A549 (cell line): ENCODE results near the gene TMED4. TPM values are rescaled to one million over a fixed set of nuclear protein-coding genes. Genes with fewer than 3 reads are reported as not detected.

Source experiments
- ATAC-seq, 2 experiments: fragments of 200-7000 bp in 1 of 2; fragments of >200 bp in 1 of 2; cut with Nextera tagmentation in 1 of 2; cut with Tn5 transposase in 1 of 2; 3 replicates each; pipeline versions ENCODE4 v1.8.0 to v1.9.1; 2018 to 2020; ENCODE audit warnings: mild to moderate bottlenecking in 1 of 2, moderate library complexity in 1 of 2
- CTCF ChIA-PET: fragments of 300-600 bp; sonication (Branson Sonifier 250); formaldehyde crosslinking; extraction: SDS; loops from one replicate; lab custom pipeline; 2021; ENCODE audit warnings: antibody characterized with exemption, inconsistent platforms; lab: Yijun Ruan, JAX
- POLR2A ChIA-PET: fragments of 350-600 bp; formaldehyde crosslinking; extraction: SDS; loops from one replicate; lab custom pipeline; 2021; ENCODE audit warnings: antibody characterized with exemption, inconsistent platforms; lab: Yijun Ruan, JAX
- DNase-seq, 2 experiments: peaks; one replicate each; pipeline versions ENCODE4 v3.0.0 to v3.0.0-alpha.2; 2011 to 2016; ENCODE audit warnings: low read depth in 1 of 2, low spot score in 1 of 2
- FAIRE-seq: peaks from 2 replicates; lab custom pipeline; 2011; peaks lifted over from hg19 to GRCh38; lab: Jason Lieb, UNC
- H3K27ac ChIP-seq, 2 experiments: fragments of >200 bp; sonication (Bioruptor Twin); formaldehyde crosslinking; 3 replicates each; pipeline ENCODE4 v1.5.1; 2016 to 2017
- H3K4me1 ChIP-seq: fragments of >200 bp; sonication (Bioruptor Twin); formaldehyde crosslinking; 3 replicates; pipeline ENCODE4 v1.6.1; 2016
- H3K4me2 ChIP-seq: fragments of >200 bp; sonication (Bioruptor Twin); formaldehyde crosslinking; 3 replicates; pipeline ENCODE4 v1.6.1; 2016
- H3K4me3 ChIP-seq: fragments of >200 bp; sonication (Bioruptor Twin); formaldehyde crosslinking; 3 replicates; pipeline ENCODE4 v1.5.1; 2016
- H3K9me3 ChIP-seq: fragments of >200 bp; sonication (Bioruptor Twin); formaldehyde crosslinking; 3 replicates; pipeline ENCODE4 v1.6.1; 2016
- EHMT2 ChIP-seq: fragments of 200-600 bp; sonication (generic); IDR thresholded peaks from 2 replicates; pipeline ENCODE4 v1.6.1; 2016; ENCODE audit warnings: antibody characterized with exemption, low read depth, mild to moderate bottlenecking, moderate library complexity
- FOSB ChIP-seq: fragments of 250-450 bp; sonication (Bioruptor Pico); IDR thresholded peaks from 2 replicates; pipeline ENCODE4 v1.5.0; 2020; ENCODE audit warnings: mild to moderate bottlenecking, moderate library complexity
- FOSL2 ChIP-seq, 2 experiments: fragments of 450-650 bp in 1 of 2; fragments of >200 bp in 1 of 2; sonication (Bioruptor Twin) in 1 of 2; formaldehyde crosslinking; IDR thresholded peaks; 2 replicates each; pipeline versions ENCODE4 v1.5.0 to v1.6.1; 2016 to 2020; ENCODE audit warnings: mild to moderate bottlenecking in 1 of 2, moderate library complexity in 1 of 2
- HEYL ChIP-seq: fragments of 250-450 bp; sonication (Bioruptor Pico); IDR thresholded peaks from 2 replicates; pipeline ENCODE4 v1.8.0; 2021; ENCODE audit warnings: mild to moderate bottlenecking, moderate library complexity
- HOXA7 ChIP-seq: fragments of 250-450 bp; sonication (Bioruptor Pico); IDR thresholded peaks from 2 replicates; pipeline ENCODE4 v1.5.0; 2020; ENCODE audit warnings: mild to moderate bottlenecking, moderate library complexity
- JUN ChIP-seq, 2 experiments: fragments of >200 bp; sonication (Bioruptor Twin); formaldehyde crosslinking; IDR thresholded peaks; 2 replicates in 1 of 2; 3 replicates in 1 of 2; pipeline ENCODE4 v1.6.1; 2016 to 2017
- KDM1A ChIP-seq: fragments of 200-600 bp; sonication (generic); IDR thresholded peaks from 2 replicates; pipeline ENCODE4 v1.6.1; 2016; ENCODE audit warnings: low read depth, mild to moderate bottlenecking
- MAFK ChIP-seq: fragments of 450-650 bp; IDR thresholded peaks from 2 replicates; pipeline ENCODE4 v1.6.1; 2014; ENCODE audit not compliant: partially characterized antibody
- MAZ ChIP-seq: fragments of 150-350 bp; IDR thresholded peaks from 2 replicates; pipeline ENCODE4 v1.6.1; 2014; ENCODE audit warnings: antibody characterized with exemption, low read depth, low read length, borderline replicate concordance
- MYC ChIP-seq: IDR thresholded peaks from 2 replicates; pipeline ENCODE4 v1.6.1; 2012; ENCODE audit warnings: mild to moderate bottlenecking, inconsistent platforms, low read length, improper control_type of control experiment, borderline replicate concordance
- NPAS2 ChIP-seq: fragments of 250-450 bp; sonication (Bioruptor Pico); IDR thresholded peaks from 2 replicates; pipeline ENCODE4 v1.8.0; 2022; ENCODE audit warnings: mild to moderate bottlenecking, moderate library complexity, borderline replicate concordance
- PHF8 ChIP-seq: fragments of 200-600 bp; sonication (generic); IDR thresholded peaks from 2 replicates; pipeline ENCODE4 v1.6.1; 2016; ENCODE audit warnings: low read depth, mild to moderate bottlenecking, antibody characterized with exemption, moderate library complexity, borderline replicate concordance
- POLR2AphosphoS2 ChIP-seq: conservative IDR thresholded peaks from 2 replicates; pipeline ENCODE4 v1.6.1; 2012; ENCODE audit warnings: low read length, improper control_type of control experiment, inconsistent platforms
- RAD21 ChIP-seq, 2 experiments: fragments of >200 bp in 1 of 2; sonication (Bioruptor Twin) in 1 of 2; formaldehyde crosslinking in 1 of 2; IDR thresholded peaks in 1 of 2; conservative IDR thresholded peaks in 1 of 2; 2 replicates in 1 of 2; 3 replicates in 1 of 2; pipeline ENCODE4 v1.6.1; 2012 to 2018; ENCODE audit warnings: inconsistent platforms in 1 of 2
- RARB ChIP-seq: fragments of 250-450 bp; sonication (Bioruptor Pico); IDR thresholded peaks from 2 replicates; pipeline ENCODE4 v1.8.0; 2021; ENCODE audit warnings: mild to moderate bottlenecking, moderate library complexity
- RFX5 ChIP-seq: fragments of 450-650 bp; IDR thresholded peaks from 2 replicates; pipeline ENCODE4 v1.7.1; 2014; ENCODE audit warnings: antibody characterized with exemption, mild to moderate bottlenecking, moderate library complexity
- SREBF2 ChIP-seq: fragments of 450-650 bp; IDR thresholded peaks from 2 replicates; pipeline ENCODE4 v1.6.1; 2014; ENCODE audit warnings: mild to moderate bottlenecking, moderate library complexity
- TFCP2L1 ChIP-seq: fragments of 250-450 bp; sonication (Bioruptor Pico); IDR thresholded peaks from 2 replicates; pipeline ENCODE4 v1.5.0; 2021; ENCODE audit warnings: mild to moderate bottlenecking
- ZFP36 ChIP-seq: fragments of 450-650 bp; IDR thresholded peaks from 2 replicates; pipeline ENCODE4 v1.6.1; 2014; ENCODE audit warnings: borderline replicate concordance; ENCODE audit not compliant: partially characterized antibody
- ZNF302 ChIP-seq: fragments of 250-450 bp; sonication (Bioruptor Pico); IDR thresholded peaks from 2 replicates; pipeline ENCODE4 v1.9.0; 2021; ENCODE audit warnings: inconsistent platforms, mild to moderate bottlenecking, moderate library complexity
- ZSCAN20 ChIP-seq: fragments of 250-450 bp; sonication (Bioruptor Pico); IDR thresholded peaks from 2 replicates; pipeline ENCODE4 v1.8.0; 2022; ENCODE audit warnings: mild to moderate bottlenecking, moderate library complexity
- WGBS: methylation state at CpG from one replicate; pipeline ENCODE4 v1.1.6; 2017; ENCODE audit errors: missing lambda C conversion rate; 5-methylcytosine and 5-hydroxymethylcytosine counted together
- polyA plus RNA-seq, 4 experiments: library from polyadenylated mRNA; depleted of rRNA in 3 of 4; stranded (reverse); fragments of >200 nt; fragmentation: RNase III in 1 of 4; extraction: RNeasy Plus Mini Kit Qiagen cat#74134 plus additional on column Dnase treatment in 1 of 4; gene quantifications; 2 replicates in 3 of 4; 3 replicates in 1 of 4; pipeline ENCODE4 v1.2.3, GENCODE V29; 2011 to 2017
- TF ChIP-seq, protein P1 (sequence below): fragments of >200 bp; sonication (Bioruptor Twin); formaldehyde crosslinking; IDR thresholded peaks from 3 replicates; pipeline ENCODE4 v1.5.1; 2016
- TF ChIP-seq, protein P2 (sequence below): fragments of >200 bp; sonication (Bioruptor Twin); formaldehyde crosslinking; IDR thresholded peaks from 2 replicates; pipeline ENCODE4 v1.6.1; 2016
- TF ChIP-seq, protein P3 (sequence below): IDR thresholded peaks from 2 replicates; pipeline ENCODE4 v1.6.1; 2012
- TF ChIP-seq, protein P4 (sequence below): fragments of 450-650 bp; IDR thresholded peaks from 2 replicates; pipeline ENCODE4 v1.6.1; 2014; ENCODE audit warnings: antibody characterized with exemption
- TF ChIP-seq, protein P5 (sequence below): IDR thresholded peaks from 2 replicates; pipeline ENCODE4 v1.6.1; 2012

Gene TMED4
- polyA plus RNA-seq, 2 of the 4 experiments (the other 2 are of a cell fraction) = 55.1 to 68.3 TPM

DNA sequence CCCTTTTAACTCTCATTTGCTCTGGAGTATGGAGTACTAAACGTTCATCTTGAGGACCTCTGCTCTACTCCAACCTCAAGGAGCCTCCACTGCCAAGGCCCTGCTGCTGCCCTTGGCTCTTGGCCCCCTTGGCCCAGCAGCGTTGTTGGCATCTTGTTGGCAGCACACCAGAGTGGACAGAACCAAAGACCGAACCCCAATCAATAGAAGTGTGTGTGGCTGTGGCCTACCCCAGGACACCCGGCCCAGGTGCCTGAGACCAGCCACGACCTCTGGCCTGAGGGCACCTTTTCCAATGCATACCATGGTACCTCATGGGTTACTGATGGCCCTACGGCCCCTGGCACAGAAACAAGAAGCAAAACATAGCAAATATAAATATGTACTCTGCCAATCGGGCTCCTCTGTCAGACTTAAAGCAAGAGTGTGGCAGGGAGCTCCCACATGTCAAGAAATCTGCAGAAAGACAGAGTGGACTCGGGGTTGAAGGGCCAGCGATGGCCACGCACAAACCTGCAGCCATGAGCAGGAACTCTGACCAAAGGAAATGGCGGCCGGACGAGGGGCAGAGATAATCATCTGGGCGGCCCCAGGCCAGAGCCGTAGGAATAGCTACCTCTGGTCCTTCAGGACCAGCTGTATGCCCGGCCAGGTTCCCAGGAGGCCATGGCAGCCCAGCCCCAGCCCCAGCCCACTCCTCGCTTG is 43.8 kb downstream of the TMED4 start:
- CTCF ChIA-PET = interaction anchor here (0.7 to 1.0 kb wide), 3 partner anchors 11 to 296 kb away, joined by 3 to 4 read pairs (median 3); no protein-coding TSS in a partner anchor
- no peak for FAIRE-seq
- no peak for ATAC-seq

DNA sequence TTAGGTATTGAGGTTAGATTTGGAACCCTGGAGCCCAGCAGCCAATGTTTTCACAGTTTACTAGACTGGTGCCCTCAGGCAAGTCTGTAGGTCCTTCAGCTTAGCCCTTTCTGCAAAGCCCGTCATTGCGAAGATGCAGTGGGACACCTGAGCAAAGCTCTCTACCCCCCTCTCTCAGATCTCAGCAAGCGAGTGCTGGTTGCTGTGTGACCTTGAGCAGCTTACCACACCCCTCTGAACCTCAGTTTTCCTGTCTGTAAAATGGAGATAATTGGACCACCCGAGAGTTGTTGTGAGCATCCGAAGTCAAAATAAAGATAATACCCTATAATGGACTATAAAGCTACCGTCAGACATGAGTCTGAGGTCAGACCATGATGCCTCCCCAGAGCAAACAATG is 44.6 kb downstream of the TMED4 start:
- no peaks in the 10 kb centered on the region; the same call in 2 of the 3 replicates for H3K4me1 ChIP-seq
- H3K4me3 ChIP-seq = no peak overlapping the region
- ATAC-seq (no peak), DNase-seq (no peak), FAIRE-seq (no peak)
- ChIA-PET CTCF (no interaction called here), POLR2A (no interaction called here)
- no peak overlapping the region for H3K27ac ChIP-seq
- no peak for TF ChIP-seq EHMT2
- no peak for TF ChIP-seq MYC
- TF ChIP-seq MAZ = no peak
- no peak for TF ChIP-seq JUN (IDR thresholded peaks at IDR 0.05)
- no peak for TF ChIP-seq FOSB (CRISPR knock-in tag)
- no peak for TF ChIP-seq FOSL2 (IDR thresholded peaks at IDR 0.05)
- TF ChIP-seq FOSL2 (CRISPR knock-in tag; IDR thresholded peaks at IDR 0.05) = no peak
- no peak for TF ChIP-seq RFX5
- TF ChIP-seq ZFP36 = no peak
- TF ChIP-seq, protein P1, sequence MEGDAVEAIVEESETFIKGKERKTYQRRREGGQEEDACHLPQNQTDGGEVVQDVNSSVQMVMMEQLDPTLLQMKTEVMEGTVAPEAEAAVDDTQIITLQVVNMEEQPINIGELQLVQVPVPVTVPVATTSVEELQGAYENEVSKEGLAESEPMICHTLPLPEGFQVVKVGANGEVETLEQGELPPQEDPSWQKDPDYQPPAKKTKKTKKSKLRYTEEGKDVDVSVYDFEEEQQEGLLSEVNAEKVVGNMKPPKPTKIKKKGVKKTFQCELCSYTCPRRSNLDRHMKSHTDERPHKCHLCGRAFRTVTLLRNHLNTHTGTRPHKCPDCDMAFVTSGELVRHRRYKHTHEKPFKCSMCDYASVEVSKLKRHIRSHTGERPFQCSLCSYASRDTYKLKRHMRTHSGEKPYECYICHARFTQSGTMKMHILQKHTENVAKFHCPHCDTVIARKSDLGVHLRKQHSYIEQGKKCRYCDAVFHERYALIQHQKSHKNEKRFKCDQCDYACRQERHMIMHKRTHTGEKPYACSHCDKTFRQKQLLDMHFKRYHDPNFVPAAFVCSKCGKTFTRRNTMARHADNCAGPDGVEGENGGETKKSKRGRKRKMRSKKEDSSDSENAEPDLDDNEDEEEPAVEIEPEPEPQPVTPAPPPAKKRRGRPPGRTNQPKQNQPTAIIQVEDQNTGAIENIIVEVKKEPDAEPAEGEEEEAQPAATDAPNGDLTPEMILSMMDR = no peak
- TF ChIP-seq ZSCAN20 (CRISPR knock-in tag) = no peak
- no peak for TF ChIP-seq HOXA7 (CRISPR knock-in tag)
- no peak overlapping the region for H3K4me2 ChIP-seq
- no peaks in the 10 kb centered on the region for H3K9me3 ChIP-seq
- WGBS = 80% methylated on average over 6 of the region's 6 CpGs

More for the DNA sequence above, 43.8 kb downstream of the TMED4 start:
- Histone ChIP-seq H3K4me1 (peaks cover 7% of the 10 kb centered on the region; the same call in 2 of the 3 replicates), H3K4me3 (no peak overlapping the region), H3K4me2 (no peak overlapping the region), H3K9me3 (no peaks in the 10 kb centered on the region), H3K27ac (no peak overlapping the region)
- POLR2A ChIA-PET = no interaction called here
- WGBS = 67% methylated on average over 17 of the region's 17 CpGs
- no peak for DNase-seq
- TF ChIP-seq SREBF2 (no peak), EHMT2 (no peak), MAFK (no peak), MYC (no peak)

DNA sequence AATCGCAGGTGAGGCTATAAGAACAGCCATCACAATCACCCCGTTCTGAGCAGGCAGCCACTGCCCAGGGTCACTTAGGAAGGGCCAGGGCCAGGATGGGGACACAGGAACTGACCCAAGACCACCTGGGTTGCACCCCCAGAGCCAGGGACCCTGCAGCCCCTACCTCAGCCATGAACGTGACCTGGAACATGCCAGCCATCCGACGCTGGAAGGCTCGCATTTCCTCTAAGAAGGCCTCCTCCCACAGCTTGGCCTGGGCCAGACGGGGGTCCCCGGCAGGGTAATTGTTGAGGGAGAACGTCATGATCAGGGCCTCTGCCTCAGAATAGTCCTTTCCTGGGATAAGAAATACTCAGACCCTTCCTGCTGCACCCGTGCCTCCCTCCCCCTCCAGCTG is 45.9 kb downstream of the TMED4 start:
- no peak for ATAC-seq
- Histone ChIP-seq H3K9me3 (no peaks in the 10 kb centered on the region), H3K4me3 (no peak overlapping the region), H3K4me1 (no peaks in the 10 kb centered on the region), H3K4me2 (no peak overlapping the region), H3K27ac (no peak overlapping the region)
- no peak for FAIRE-seq
- TF ChIP-seq NPAS2 (CRISPR knock-in tag) (no peak), JUN (IDR thresholded peaks at IDR 0.05) (no peak), ZNF302 (CRISPR knock-in tag) (no peak), POLR2AphosphoS2 (no peak), PHF8 (no peak), HEYL (CRISPR knock-in tag) (no peak), RARB (CRISPR knock-in tag) (no peak), KDM1A (no peak), TFCP2L1 (CRISPR knock-in tag) (no peak), RAD21 (conservative IDR thresholded peaks at IDR 0.05 in 1 of 2, IDR thresholded peaks at IDR 0.05 in 1 of 2) (no peak)
- TF ChIP-seq, protein P2, sequence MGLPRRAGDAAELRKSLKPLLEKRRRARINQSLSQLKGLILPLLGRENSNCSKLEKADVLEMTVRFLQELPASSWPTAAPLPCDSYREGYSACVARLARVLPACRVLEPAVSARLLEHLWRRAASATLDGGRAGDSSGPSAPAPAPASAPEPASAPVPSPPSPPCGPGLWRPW = no peak
- TF ChIP-seq, protein P3, sequence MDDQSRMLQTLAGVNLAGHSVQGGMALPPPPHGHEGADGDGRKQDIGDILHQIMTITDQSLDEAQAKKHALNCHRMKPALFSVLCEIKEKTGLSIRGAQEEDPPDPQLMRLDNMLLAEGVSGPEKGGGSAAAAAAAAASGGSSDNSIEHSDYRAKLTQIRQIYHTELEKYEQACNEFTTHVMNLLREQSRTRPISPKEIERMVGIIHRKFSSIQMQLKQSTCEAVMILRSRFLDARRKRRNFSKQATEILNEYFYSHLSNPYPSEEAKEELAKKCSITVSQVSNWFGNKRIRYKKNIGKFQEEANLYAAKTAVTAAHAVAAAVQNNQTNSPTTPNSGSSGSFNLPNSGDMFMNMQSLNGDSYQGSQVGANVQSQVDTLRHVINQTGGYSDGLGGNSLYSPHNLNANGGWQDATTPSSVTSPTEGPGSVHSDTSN = no peak
- TF ChIP-seq, protein P4, sequence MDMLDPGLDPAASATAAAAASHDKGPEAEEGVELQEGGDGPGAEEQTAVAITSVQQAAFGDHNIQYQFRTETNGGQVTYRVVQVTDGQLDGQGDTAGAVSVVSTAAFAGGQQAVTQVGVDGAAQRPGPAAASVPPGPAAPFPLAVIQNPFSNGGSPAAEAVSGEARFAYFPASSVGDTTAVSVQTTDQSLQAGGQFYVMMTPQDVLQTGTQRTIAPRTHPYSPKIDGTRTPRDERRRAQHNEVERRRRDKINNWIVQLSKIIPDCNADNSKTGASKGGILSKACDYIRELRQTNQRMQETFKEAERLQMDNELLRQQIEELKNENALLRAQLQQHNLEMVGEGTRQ = no peak
- TF ChIP-seq, protein P5, sequence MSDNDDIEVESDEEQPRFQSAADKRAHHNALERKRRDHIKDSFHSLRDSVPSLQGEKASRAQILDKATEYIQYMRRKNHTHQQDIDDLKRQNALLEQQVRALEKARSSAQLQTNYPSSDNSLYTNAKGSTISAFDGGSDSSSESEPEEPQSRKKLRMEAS = no peak
- 84% methylated on average over 9 of the region's 10 CpGs for WGBS
- DNase-seq = no peak
- ChIA-PET POLR2A (no interaction called here), CTCF (interaction anchor here (1.1 to 2.5 kb wide), 6 partner anchors 9 to 295 kb away, joined by 3 to 15 read pairs (median 4); no protein-coding TSS in a partner anchor)
